GM21367 (cell line): ENCODE measurements around the gene RAG1.
"Not testable (repeated sequence)": the region's sequence is repeated elsewhere in the genome, so short reads cannot be mapped to it uniquely, and the experiment has no call there.

Experiments
- ATAC-seq: cut with Tn5 transposase; IDR thresholded peaks from one replicate; pipeline ENCODE4 v1.9.1; 2021; ENCODE audit not compliant: unreplicated experiment

Gene RAG1

GRCh38 chr11:36567694-36568093, at the start of gene RAG1:
Gene RAG1 (plus strand): TSS chr11:36568007. CDS start chr11:36573305, 5,298 bp downstream.
- ATAC-seq, result no peak

- no peak for ATAC-seq
Measured at GRCh38 chr11:36530840-36531239, 37.0 kb upstream of the RAG1 start.

DNA sequence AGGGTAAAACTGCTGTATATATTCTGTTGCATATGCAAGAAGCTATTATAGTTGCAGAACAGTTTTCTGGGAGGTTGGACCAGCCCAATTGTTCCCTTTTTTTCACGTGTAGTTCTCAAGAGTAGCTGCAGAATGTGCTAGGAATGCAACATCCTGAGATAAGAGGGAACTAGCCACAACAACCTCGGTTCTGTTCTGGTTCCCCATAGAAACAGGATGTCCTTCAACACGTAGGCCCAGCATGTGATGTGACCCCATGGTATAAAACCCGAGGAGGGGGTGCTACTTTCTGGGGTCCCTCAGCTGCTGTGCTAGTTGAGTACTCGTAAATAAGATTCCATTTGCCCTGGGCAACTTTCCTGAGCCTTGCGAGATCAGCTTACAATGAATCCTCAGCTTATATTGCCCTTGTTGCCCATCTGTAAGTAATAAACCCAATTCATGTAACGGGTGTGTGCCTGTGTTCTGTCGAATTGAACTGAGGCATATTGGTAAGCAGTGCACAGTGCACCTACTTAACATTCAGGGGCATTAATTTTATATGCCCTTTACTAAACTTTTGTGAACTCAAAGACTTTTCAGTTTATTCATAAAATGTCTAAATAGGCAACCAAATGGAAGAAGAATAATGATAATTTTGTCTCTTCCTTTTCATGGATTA, 34.7 kb upstream of the RAG1 start:
- ATAC-seq, result no peak

DNA sequence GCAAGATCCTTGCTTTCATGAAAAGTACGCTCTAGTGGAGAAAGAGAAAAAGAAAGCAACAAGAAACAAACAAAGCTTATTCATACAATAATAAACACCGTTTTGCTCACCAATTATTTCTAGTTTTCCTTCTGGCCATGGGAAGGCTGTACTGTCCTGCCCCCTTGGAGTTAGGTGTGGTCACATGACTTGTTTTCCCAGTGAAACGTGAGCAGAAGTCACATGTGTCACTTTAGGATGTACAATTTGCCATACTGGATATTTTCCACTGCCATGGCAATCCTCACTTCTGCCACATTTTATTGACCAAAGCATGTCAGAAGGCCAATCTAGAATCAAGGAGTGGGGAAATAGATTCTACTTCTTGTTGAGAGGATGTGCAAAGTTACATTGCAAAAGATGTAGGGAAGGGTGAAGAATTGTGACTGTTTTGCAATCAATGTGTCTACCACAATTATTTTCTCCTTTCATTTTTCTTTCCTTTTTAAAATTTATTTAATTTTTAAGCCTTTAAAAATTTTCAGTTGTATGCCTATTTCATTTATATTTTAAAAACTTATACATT, 33.4 kb upstream of the RAG1 start:
- ATAC-seq, result no peak

DNA sequence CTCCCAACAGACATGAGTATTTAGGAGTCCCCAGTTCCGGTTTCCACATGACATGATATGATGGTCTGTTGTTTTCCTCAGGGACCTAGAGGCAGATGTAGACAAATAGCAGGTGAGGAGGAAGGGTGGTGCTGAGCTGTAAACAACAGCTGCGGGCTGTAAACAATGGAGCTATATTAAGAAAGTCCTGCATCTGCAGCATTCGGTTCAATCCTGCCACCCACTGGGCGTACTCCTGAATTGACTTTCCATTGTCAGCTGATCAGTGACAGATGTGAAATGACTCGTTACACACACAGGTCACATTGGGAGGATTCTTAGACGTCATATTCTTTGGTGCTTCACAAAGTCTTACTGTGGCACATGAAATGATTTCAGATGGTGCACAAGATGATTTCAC, 26.8 kb upstream of the RAG1 start:
- peak; percentile 96 for ATAC-seq

DNA sequence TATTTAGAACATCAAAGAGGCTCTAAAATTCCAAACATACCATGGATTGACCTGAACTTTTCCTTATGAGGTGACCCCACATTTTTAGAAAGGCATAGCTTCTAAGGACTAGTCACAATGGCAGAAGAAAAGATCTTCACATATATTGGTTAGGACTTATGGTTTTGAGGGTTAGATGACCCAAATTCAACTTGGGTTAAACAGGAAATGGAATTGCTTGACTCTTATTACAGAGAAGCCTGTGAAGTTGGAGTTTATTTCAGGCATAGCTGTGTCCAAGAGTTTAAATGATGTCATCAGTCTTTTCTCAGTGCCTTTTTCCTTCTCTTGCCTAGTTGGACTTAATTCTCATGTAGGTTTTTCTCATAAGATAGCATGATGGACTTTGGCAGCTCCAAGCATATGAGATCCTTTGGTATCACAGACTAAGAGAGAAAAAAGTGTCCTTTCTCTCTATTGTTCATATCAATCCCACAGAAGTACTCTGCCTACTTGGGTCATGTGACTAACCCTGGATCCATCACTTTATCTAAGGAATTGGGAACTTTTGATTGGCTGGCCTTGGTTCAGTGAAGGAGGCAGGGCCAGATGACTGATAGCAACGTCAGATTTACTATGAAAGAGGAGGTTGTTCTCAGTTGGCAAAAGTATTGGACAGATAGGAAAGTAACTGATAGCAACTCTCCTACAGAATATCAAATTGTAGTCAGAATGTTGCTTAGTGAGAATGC, 17.3 kb upstream of the RAG1 start:
- no peak for ATAC-seq

DNA sequence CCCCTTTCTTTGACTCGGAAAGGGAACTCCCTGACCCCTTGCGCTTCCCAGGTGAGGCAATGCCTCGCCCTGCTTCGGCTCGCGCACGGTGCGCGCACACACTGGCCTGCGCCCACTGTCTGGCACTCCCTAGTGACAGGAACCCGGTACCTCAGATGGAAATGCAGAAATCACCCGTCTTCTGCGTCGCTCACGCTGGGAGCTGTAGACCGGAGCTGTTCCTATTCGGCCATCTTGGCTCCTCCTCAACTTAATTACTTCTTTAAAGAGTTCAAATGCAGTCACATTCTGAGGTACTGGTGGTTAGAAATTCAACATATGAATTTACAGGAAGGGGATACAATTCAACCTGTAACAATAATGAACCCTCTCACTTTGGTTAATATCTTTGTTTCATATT, 10.4 kb upstream of the RAG1 start:
- ATAC-seq, result not testable (repeated sequence)

- ATAC-seq, result no peak
Measured at GRCh38 chr11:36557991-36558390, 9.8 kb upstream of the RAG1 start.

GRCh38 chr11:36558571-36559413, 9.0 kb upstream of the RAG1 start:
- ATAC-seq, result peak; percentile 96

DNA sequence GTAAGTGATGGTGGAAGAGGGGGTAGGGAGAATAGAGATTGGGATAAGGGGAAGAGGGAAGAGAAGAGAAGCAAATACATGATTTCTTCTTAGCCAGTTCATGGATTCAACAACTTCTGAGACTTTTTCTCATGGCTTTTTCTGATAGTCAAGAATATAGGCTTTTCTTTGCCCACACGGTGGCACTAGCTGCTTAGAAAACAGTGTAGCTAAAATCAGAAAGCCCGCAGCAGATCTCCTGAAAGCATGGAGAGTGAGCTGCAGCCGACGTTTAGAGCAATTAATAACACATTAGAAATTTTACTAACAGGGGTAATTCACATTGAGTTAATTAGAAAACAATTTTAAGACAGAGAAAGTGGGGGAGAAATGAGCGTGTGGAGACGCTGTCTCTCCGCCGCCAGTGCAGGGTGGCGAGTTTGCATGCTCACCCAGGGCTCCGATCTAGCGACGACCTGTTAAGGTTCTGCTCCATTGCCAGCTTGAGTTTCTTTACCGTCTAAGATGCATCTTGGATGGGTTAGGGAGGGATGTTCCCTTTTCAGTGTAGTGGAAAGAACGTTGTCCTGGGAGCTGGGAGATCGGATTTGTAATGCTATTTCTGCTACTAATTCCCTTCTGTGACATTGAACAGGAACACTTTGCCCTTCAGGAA, 3.3 kb upstream of the RAG1 start:
- ATAC-seq, result peak; percentile 67

GRCh38 chr11:36565031-36565610, 2.7 kb upstream of the RAG1 start:
- no peak for ATAC-seq

- ATAC-seq, result no peak
Measured at GRCh38 chr11:36566407-36567053, 1.3 kb upstream of the RAG1 start.

DNA sequence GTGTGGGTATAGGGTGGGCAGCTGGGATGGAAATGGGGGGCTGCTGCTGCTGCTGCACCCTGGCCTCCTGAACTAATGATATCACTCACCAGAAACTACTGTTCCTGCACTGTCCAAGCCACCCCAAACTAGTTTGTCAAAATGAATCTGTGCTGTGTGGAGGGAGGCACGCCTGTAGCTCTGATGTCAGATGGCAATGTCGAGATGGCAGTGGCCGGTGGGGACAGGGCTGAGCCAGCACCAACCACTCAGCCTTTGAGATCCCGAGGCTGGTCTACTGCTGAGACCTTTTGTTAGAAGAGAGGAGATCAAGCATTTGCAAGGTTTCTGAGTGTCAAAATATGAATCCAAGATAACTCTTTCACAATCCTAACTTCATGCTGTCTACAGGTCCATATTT, 1.3 kb downstream of the RAG1 start:
- ATAC-seq, result no peak

- no peak for ATAC-seq
Measured at GRCh38 chr11:36574486-36574885, 6.7 kb downstream of the RAG1 start.

GRCh38 chr11:36577373-36577772, 9.6 kb downstream of the RAG1 start:
- ATAC-seq, result no peak

DNA sequence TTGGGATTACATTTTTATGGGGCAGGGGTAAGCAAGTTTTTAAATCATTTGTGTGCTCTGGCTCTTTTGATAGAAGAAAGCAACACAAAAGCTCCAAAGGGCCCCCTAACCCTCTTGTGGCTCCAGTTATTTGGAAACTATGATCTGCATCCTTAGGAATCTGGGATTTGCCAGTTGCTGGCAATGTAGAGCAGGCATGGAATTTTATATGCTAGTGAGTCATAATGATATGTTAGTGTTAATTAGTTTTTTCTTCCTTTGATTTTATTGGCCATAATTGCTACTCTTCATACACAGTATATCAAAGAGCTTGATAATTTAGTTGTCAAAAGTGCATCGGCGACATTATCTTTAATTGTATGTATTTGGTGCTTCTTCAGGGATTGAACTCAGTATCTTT, 10.1 kb downstream of the RAG1 start:
- ATAC-seq, result no peak

- ATAC-seq, result no peak
Measured at GRCh38 chr11:36578458-36578857, 10.7 kb downstream of the RAG1 start.

GRCh38 chr11:36581536-36581935, 13.7 kb downstream of the RAG1 start:
- ATAC-seq, result no peak

- no peak for ATAC-seq
Measured at GRCh38 chr11:36583667-36584066, 15.9 kb downstream of the RAG1 start.

DNA sequence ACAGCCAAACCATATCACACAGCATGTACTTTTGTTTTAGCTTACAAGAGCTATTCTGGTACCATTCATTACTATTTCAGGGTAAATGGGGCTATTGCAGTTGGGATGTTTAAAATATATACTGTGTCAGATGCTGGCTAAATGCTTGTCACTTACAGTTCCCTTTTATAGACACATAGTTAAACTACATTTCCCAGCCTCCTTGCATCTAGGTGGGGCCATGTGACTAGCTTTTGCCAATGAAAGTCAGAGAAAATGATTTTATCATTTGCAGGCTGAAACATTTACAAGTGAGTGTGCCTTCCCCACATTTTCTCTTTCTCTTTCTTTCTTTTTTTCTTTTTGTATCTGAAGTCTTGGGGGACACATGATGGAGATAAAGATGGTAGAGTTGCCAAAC, 18.7 kb downstream of the RAG1 start:
- peak; percentile 81 for ATAC-seq
